Fibroblast of lung (primary cell): ENCODE data around the gene ARHGAP6. TPM values are rescaled to one million over a fixed set of nuclear protein-coding genes. Genes with fewer than 3 reads are reported as not detected.

Source experiments
- DNase-seq, 2 donors: peaks; one replicate each; pipeline versions ENCODE4 v3.0.0 to v3.0.0-alpha.2; 2010; ENCODE audit warnings: low read depth in 2 of 2
- H2AFZ ChIP-seq: 2 replicates; pipeline ENCODE4 v1.5.1; 2012; ENCODE audit warnings: low read length, control low read depth, inconsistent platforms
- H3K27ac ChIP-seq: 2 replicates; pipeline ENCODE4 v1.5.1; 2011; ENCODE audit warnings: low read length, control low read depth; ENCODE audit not compliant: insufficient read depth
- H3K27me3 ChIP-seq: 2 replicates; pipeline ENCODE4 v1.5.1; 2011; ENCODE audit warnings: mild to moderate bottlenecking, low read length; ENCODE audit not compliant: control insufficient read depth, insufficient read depth
- H3K36me3 ChIP-seq: 2 replicates; pipeline ENCODE4 v1.5.1; 2011; ENCODE audit warnings: low read length; ENCODE audit not compliant: control insufficient read depth, insufficient read depth
- H3K4me1 ChIP-seq: 2 replicates; pipeline ENCODE4 v1.5.1; 2011; ENCODE audit warnings: low read length; ENCODE audit not compliant: control insufficient read depth, insufficient read depth; ENCODE audit errors: extremely low read depth
- H3K4me2 ChIP-seq: 2 replicates; pipeline ENCODE4 v1.5.1; 2011; ENCODE audit warnings: low read length, control low read depth; ENCODE audit not compliant: insufficient read depth; ENCODE audit errors: extremely low read depth
- H3K4me3 ChIP-seq, 4 experiments: fragments of 200-600 bp in 1 of 4; sonication (generic) in 1 of 4; replicated peaks in 1 of 4; 2 replicates each; pipeline ENCODE4 v1.5.1; 2011 to 2016; ENCODE audit warnings: low read length in 4 of 4, low read depth in 3 of 4, mild to moderate bottlenecking in 3 of 4, control low read depth in 2 of 4, inconsistent platforms in 1 of 4, mixed read lengths in 1 of 4; ENCODE audit not compliant: insufficient read depth in 1 of 4; ENCODE audit errors: control extremely low read depth in 1 of 4
- H3K79me2 ChIP-seq: 2 replicates; pipeline ENCODE4 v1.5.1; 2012; ENCODE audit warnings: mild to moderate bottlenecking, low read length, inconsistent platforms; ENCODE audit not compliant: control insufficient read depth, insufficient read depth
- H3K9ac ChIP-seq: 2 replicates; pipeline ENCODE4 v1.5.1; 2011; ENCODE audit warnings: mild to moderate bottlenecking, low read length, control low read depth; ENCODE audit not compliant: insufficient read depth
- H3K9me3 ChIP-seq: 2 replicates; pipeline ENCODE4 v1.5.1; 2012; ENCODE audit warnings: low read depth, low read length; ENCODE audit not compliant: control insufficient read depth, insufficient read depth
- H4K20me1 ChIP-seq: 2 replicates; pipeline ENCODE4 v1.5.1; 2011; ENCODE audit warnings: low read length; ENCODE audit not compliant: control insufficient read depth, insufficient read depth; ENCODE audit errors: extremely low read depth
- EZH2 ChIP-seq: IDR thresholded peaks from 2 replicates; pipeline ENCODE4 v1.5.1; 2012; ENCODE audit warnings: low read length, control low read depth, mild to moderate bottlenecking; ENCODE audit errors: missing control alignments
- polyA plus RNA-seq, 2 donors: library from polyadenylated mRNA; depleted of rRNA in 1 of 2; stranded (reverse) in 1 of 2; unstranded in 1 of 2; fragments of >200 nt; gene quantifications; 2 replicates each; pipeline ENCODE4 v1.2.1, GENCODE V29; 2011 to 2012; ENCODE audit warnings: missing spikeins in 1 of 2
- total RNA-seq: library from RNA; depleted of rRNA; stranded (reverse); fragments of >200 nt; gene quantifications from 2 replicates; pipeline ENCODE4 v1.2.1, GENCODE V29; 2014
- TF ChIP-seq, protein P1 (sequence below), 2 donors: IDR thresholded peaks in 1 of 2; conservative IDR thresholded peaks in 1 of 2; 1 replicate in 1 of 2; 2 replicates in 1 of 2; pipeline ENCODE4 v1.5.1; 2011 to 2012; ENCODE audit warnings: low read length in 2 of 2, control low read depth in 1 of 2, inconsistent platforms in 1 of 2, low read depth in 1 of 2, mild to moderate bottlenecking in 1 of 2

ARHGAP6 gene
- total and polyA plus RNA-seq, 2 donors (not counting 1 experiment from before 2014, with no cell fraction given) = 5.9 to 11.7 TPM

DNA sequence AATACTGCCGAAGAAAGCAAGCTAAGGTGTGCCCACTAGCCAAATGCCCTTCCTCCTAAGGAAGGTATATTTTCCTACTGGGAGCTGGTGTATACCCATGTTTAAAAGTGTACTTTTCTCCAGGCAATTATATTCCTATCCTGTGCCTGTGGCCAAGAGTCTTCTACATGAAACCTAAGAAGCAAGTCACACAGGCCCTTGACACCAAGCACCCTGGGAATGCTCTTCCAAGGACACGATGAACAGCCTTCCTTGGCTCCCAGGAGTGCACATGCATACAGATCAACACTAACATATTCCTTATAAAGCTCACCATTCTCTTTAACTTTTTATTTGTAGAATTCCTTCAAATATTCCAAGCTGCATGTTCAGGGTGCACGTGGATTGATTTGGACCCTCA is 17.3 kb upstream of the ARHGAP6 start:
- DNase-seq = no peak
- H3K9ac ChIP-seq = no peak overlapping the region
- H3K4me3 ChIP-seq = no peak overlapping the region
- no peak overlapping the region for H2AFZ ChIP-seq
- H3K27ac ChIP-seq = no peak overlapping the region
- no peaks in the 10 kb centered on the region for H3K79me2 ChIP-seq
- TF ChIP-seq, protein P1, sequence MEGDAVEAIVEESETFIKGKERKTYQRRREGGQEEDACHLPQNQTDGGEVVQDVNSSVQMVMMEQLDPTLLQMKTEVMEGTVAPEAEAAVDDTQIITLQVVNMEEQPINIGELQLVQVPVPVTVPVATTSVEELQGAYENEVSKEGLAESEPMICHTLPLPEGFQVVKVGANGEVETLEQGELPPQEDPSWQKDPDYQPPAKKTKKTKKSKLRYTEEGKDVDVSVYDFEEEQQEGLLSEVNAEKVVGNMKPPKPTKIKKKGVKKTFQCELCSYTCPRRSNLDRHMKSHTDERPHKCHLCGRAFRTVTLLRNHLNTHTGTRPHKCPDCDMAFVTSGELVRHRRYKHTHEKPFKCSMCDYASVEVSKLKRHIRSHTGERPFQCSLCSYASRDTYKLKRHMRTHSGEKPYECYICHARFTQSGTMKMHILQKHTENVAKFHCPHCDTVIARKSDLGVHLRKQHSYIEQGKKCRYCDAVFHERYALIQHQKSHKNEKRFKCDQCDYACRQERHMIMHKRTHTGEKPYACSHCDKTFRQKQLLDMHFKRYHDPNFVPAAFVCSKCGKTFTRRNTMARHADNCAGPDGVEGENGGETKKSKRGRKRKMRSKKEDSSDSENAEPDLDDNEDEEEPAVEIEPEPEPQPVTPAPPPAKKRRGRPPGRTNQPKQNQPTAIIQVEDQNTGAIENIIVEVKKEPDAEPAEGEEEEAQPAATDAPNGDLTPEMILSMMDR (conservative IDR thresholded peaks at IDR 0.05 in 1 of 2, IDR thresholded peaks at IDR 0.05 in 1 of 2; ENCODE audit: low read depth in 1 of 2, low read length in 2 of 2) = no peak
- TF ChIP-seq EZH2 = no peak
- H4K20me1 ChIP-seq = no peaks in the 10 kb centered on the region
- no peaks in the 10 kb centered on the region for H3K9me3 ChIP-seq
- no peaks in the 10 kb centered on the region for H3K4me1 ChIP-seq
- no peaks in the 10 kb centered on the region for H3K27me3 ChIP-seq
- no peak overlapping the region for H3K4me2 ChIP-seq
- H3K36me3 ChIP-seq = no peaks in the 10 kb centered on the region

DNA sequence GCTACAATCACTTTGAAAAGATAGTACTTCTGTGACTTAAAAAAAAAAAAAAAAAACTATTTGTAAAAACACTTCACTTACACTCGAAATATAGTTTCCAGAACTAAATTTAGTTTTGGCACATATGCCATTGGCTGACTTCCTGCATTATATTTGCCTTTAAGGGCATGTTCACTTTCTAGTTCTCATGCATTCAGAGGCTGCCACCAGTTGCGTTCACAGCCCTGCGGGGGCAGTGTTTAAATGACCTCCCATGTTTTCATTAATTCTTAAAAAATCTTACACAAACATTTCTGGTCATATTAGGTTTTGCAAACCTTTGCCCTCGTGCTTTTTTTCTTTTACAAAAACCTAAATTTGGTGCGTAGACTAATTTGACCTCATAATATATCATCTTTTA is 12.4 kb upstream of the ARHGAP6 start:
- no peak for TF ChIP-seq EZH2
- TF ChIP-seq, protein P1 (conservative IDR thresholded peaks at IDR 0.05 in 1 of 2, IDR thresholded peaks at IDR 0.05 in 1 of 2; ENCODE audit: low read depth in 1 of 2, low read length in 2 of 2) = peak; percentile 7 to 43
- H4K20me1 ChIP-seq = no peaks in the 10 kb centered on the region
- H3K9ac ChIP-seq = no peak overlapping the region
- no peaks in the 10 kb centered on the region for H3K27me3 ChIP-seq
- no peak overlapping the region for H3K4me3 ChIP-seq
- no peaks in the 10 kb centered on the region for H3K4me1 ChIP-seq
- H3K27ac ChIP-seq = no peak overlapping the region
- no peak overlapping the region for H2AFZ ChIP-seq
- H3K4me2 ChIP-seq = no peak overlapping the region
- no peaks in the 10 kb centered on the region for H3K79me2 ChIP-seq
- peak in 1 of 2 donors; percentile 39 for DNase-seq
- H3K36me3 ChIP-seq = no peaks in the 10 kb centered on the region
- H3K9me3 ChIP-seq = no peaks in the 10 kb centered on the region

DNA sequence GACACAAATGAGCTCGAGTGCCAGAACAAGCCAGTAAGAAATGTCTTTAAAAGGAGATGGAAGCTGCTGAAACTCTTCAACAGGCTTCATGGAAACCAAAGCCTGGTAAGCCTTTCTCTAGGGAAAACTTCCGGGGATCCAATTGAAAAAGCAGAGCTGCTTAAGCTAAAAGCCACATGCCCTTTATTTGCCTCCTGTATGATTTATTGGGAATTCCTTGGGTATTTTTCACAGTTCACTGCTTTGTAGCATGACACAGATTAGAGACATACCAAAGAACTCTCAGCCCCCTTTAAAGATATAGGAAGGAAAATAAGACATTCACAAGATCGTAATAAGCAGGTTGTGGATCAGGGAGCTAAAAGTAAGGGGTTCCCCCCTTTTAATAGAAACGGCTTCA is 6.5 kb upstream of the ARHGAP6 start:
- no peak overlapping the region for H3K4me2 ChIP-seq
- no peak overlapping the region for H3K4me3 ChIP-seq

More for the DNA sequence above, 6.5 kb upstream of the ARHGAP6 start:
- Histone ChIP-seq H2AFZ (no peak overlapping the region), H3K4me1 (no peaks in the 10 kb centered on the region), H3K79me2 (no peaks in the 10 kb centered on the region), H3K27ac (no peak overlapping the region), H3K27me3 (no peaks in the 10 kb centered on the region), H4K20me1 (no peaks in the 10 kb centered on the region), H3K36me3 (no peaks in the 10 kb centered on the region), H3K9ac (no peak overlapping the region), H3K9me3 (no peaks in the 10 kb centered on the region)
- TF ChIP-seq, protein P1 (conservative IDR thresholded peaks at IDR 0.05 in 1 of 2, IDR thresholded peaks at IDR 0.05 in 1 of 2; ENCODE audit: low read depth in 1 of 2, low read length in 2 of 2) = no peak
- TF ChIP-seq EZH2 = no peak
- peak in 1 of 2 donors; percentile 13 for DNase-seq
